Activated CD4-positive, CD25-positive, alpha-beta regulatory T cell treated with anti-CD3 and anti-CD28 coated beads, Interleukin-2, amount 50 U/mL, for 16 hours (primary cell): Measurements from ENCODE around the gene KRTAP21-1.
"Not testable (repeated sequence)": the region's sequence is repeated elsewhere in the genome, so short reads cannot be mapped to it uniquely, and the experiment has no call there.

Source experiments
- DNase-seq: peaks from one replicate; pipeline ENCODE4 v3.0.0-alpha.2; 2020; ENCODE audit warnings: low read depth, low spot score

KRTAP21-1 gene

DNA sequence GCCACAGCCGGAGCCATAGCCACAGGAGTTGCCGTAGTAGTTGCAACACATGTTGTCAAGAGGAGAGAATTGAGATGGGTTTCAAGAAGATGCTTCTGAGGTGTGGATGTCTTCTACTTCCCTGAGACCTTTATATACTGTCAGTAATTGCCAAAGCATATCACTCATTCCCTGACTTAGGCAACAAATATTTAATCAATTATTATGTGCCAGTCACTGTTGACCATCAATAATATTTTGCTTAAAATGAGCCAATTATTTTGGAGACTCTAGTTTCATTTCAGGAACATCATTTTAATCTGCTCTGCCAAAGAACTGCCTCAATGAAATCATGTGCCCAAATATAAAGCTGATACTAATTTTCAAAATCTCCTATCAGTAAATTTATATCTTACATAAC lies at the start of gene KRTAP21-1:
KRTAP21-1 (minus strand) TSS at position 101 of the 400 bp plus-strand sequence; CDS start at position 51, 50 bp downstream.
- not testable (repeated sequence) for DNase-seq

DNA sequence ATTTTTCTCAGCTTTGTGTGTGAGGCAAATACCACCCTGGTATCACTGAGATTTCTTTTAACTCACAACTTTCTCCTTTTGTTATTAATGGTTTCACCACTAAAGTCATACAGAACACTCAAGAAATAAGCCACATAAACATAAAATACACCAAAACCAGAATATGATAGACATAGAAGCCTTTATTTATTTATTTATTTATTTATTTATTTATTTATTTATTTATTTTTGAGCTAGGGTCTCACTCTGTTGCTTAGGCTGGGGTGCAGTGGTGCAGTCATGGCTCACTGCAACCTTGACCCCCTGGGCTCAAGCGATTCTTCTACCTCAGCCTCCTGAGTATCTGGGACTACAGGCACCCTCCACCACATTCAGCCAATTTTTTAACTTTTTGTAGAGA lies 45.4 kb upstream of the KRTAP21-1 start:
- no peak for DNase-seq

DNA sequence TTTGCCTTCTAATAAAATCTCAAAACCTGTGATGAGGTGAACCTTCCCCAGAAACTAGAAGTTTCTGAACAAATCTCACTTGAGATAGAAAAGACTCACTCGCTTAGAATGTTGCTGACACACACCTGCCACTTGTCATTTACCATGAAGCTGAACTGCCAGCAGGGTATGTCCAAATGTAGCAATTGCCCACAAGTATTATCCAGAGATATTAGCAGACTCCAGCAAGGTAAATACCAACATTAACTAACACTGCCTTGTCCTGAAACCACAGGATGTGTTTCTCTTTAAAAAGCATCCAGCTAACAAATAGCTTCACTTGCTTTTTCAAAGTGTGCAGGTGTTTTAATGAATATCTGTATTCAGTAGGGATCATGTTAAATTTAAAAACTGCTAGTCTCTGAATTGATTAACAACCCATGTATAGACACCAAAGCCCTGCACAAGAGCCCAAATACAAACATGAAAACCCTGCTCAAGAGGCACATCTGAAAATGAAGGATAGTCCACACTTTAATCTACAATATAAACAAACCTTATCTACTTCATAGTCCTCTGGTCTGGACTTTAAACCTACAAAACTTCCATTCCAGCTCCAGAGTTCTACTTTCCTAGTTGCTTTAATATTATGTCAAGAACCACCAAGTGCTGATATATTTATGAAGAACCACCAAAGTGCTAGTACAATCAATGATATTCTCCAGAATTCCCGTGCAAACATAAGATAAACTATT lies 38.5 kb upstream of the KRTAP21-1 start:
- no peak for DNase-seq

GRCh38 chr21:30779249-30779648 lies 24.0 kb upstream of the KRTAP21-1 start:
- DNase-seq, result no peak

- DNase-seq, result no peak
These were observed 14.7 kb upstream of the KRTAP21-1 start for GRCh38 chr21:30769724-30770431.

DNA sequence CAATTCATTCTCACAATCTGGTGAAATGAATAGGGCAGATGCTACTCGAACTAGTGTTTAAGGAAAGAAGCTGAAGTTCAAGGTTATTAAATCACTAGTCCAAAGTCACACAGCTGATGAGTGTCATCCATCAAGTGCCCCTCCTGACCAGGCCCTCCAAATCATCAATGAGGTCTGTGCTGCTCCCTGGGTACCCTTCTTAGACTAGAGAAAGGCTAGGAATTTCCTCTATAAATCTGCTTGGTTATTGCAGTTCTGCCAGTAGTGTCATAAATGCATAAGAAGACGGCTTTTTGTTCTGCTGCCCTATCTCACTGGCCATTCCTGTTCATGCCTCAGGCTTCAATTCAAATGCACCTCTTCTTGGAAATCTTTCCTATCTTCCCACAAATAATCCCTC lies 5.5 kb upstream of the KRTAP21-1 start:
- no peak for DNase-seq

DNA sequence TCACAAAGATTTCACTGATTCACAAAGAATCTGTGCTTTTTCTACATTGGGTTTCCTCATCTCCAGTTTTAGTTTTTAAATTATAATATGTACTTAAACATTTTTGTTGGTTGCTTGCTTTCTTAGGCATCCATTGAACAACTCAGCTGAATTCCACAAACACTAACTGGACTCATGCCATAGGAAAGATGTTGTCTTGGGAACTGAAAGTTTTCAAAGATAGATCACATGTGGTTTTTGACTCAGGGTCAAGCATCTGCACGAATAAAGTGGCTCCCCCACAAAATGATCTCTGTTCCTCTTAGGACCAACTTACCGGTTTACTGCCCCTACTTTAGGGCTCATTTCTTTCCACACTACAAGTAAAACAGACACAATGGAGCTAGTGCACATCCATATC lies 3.1 kb upstream of the KRTAP21-1 start:
- no peak for DNase-seq

DNA sequence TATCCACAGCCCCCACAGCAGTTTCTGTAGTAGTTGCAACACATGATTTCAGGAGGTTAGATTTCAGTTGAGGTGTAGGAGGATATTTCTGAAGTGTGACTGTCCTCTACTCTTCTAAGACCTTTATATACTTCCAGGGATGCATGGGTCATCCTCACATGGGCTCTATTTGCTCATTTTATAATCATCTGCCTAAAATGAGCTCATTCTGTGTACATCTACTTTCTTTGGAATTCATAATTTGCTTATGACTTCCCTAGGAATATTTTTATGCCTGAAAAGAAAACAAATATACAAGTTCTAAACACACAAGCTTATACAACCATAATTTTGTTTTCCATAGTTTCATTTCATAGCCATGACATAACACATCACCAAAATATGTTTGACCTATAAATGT lies 8.1 kb downstream of the KRTAP21-1 start, which contains the start of gene KRTAP21-2:
KRTAP21-2 (minus strand) TSS at position 101 of the 400 bp plus-strand sequence; CDS start at position 44, 57 bp downstream.
- DNase-seq, result no peak

- no peak for DNase-seq
These were observed 14.8 kb downstream of the KRTAP21-1 start for GRCh38 chr21:30740462-30740861.

DNA sequence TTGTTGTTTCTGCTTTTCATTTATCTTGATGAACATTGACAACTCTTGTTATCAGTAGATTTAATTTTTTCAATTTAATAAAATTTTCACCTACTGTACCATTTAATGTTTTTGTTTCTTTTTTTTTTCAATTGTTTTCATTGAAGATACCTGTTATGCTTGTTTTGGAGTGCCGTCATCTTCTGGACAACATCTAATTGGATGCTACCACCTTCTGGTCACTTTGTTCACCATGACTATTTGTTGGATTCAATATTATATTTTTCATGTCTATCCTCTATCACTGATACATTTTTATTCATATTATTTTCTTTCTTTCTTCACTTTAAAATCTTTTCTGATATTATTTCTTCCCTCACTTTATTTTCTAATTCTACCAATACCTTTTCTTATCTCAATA lies 22.2 kb downstream of the KRTAP21-1 start:
- DNase-seq, result no peak

GRCh38 chr21:30726726-30727125 lies 28.5 kb downstream of the KRTAP21-1 start:
- DNase-seq, result no peak

DNA sequence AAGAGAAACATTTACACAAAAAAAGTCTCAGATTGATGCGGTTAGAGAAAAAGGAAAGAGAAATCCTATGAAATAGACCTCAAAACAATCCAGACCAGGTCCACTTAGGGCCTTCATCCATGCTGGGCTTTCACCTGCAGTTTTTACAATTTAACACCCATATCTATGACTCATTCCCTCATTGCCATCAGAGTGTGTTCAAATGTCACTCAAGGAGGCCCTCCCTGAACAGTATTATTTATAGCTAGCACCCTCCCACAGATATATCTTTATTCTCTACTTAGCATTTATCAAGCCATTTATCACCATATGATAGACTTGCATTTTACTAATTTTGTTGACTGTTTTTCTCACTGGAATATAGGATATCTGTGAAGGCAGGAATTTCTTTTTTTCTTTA lies 35.8 kb downstream of the KRTAP21-1 start:
- DNase-seq, result no peak

- no peak for DNase-seq
These were observed 36.9 kb downstream of the KRTAP21-1 start, which contains the start of gene KRTAP21-3 for GRCh38 chr21:30718239-30718909. Gene KRTAP21-3, minus strand, starts transcription at chr21:30718777. Its CDS starts 18 bp downstream, at chr21:30718759.

GRCh38 chr21:30717105-30717504 lies 38.1 kb downstream of the KRTAP21-1 start:
- DNase-seq, result no peak

GRCh38 chr21:30714946-30715345 lies 40.3 kb downstream of the KRTAP21-1 start:
- DNase-seq, result no peak

- DNase-seq, result no peak
These were observed 40.8 kb downstream of the KRTAP21-1 start for GRCh38 chr21:30714456-30714855.

DNA sequence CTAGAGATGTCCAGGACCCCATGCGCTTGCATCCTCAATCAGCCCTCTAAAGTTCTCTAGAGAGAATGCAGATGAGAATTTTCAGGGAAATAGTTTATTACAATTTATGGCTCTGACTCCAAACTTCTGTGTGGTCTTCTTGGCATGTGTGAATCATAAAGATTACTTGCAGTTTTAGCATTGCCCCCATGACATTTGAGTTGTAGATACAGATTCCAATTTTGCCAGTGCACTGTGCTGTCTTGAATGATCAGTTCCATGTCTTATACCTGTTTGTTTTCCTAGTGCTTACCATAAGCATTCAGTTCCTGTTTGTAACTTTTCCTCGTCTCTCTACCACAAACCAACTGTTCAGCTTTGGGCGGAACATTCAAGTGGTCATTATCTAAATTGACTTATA lies 41.5 kb downstream of the KRTAP21-1 start:
- DNase-seq, result no peak

DNA sequence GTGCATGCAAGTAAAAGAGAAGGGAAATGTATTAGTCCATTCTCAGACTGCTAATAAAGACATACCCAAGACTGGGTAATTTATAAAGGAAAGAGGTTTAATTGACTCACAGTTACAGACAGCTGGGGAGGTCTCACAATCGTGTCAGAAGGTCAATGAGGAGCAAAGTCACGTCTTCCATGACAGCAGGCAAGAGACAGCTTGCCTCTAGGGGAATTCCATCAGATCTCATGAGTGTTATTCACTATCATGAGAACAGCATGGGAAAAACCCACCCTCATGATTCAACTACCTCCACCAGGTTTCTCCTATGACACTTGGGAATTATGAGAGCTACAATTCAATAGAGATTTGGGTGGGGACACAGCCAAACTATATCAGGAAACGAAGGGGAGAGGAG lies 44.7 kb downstream of the KRTAP21-1 start:
- no peak for DNase-seq

DNA sequence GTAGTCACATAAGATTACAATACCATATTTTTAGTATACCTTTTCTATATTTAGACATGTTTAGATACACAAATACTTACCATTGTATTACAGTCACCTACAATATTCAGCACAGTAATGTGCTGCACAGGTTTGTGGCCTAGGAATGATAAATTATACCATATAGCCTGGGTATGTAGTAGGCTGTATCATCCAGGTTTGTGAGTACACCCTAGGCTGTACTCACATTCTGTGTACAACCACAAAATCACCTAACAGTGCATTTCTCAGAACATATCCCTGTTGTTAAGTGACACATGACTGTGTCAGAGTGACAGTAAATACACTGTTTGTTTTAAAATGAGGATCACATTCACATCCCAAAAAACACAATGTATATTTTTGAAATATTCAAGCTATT lies 47.8 kb downstream of the KRTAP21-1 start:
- no peak for DNase-seq
